H9 (cell line): Measurements from ENCODE around the gene PHAF1. TPM values are rescaled to one million over a fixed set of nuclear protein-coding genes. Genes with fewer than 3 reads are reported as not detected.
A peak's percentile ranks its signal among the peaks of the same experiment; 100 is the strongest.

Experiments used
- DNase-seq: peaks from one replicate; pipeline ENCODE4 v3.0.0-alpha.2; 2017
- H2AFZ ChIP-seq: one replicate; pipeline ENCODE4 v1.6.1; 2013; ENCODE audit warnings: mild to moderate bottlenecking, low read length, control low read depth, moderate library complexity
- H2AK5ac ChIP-seq: 2 replicates; pipeline ENCODE4 v1.6.1; 2013; ENCODE audit warnings: low read length, control low read depth, mixed read lengths; ENCODE audit not compliant: insufficient read length
- H2BK120ac ChIP-seq: one replicate; pipeline ENCODE4 v1.6.1; 2013; ENCODE audit warnings: low read depth, mild to moderate bottlenecking, low read length, control low read depth, inconsistent platforms; ENCODE audit not compliant: poor library complexity, severe bottlenecking
- H2BK12ac ChIP-seq: 2 replicates; pipeline ENCODE4 v1.6.1; 2013; ENCODE audit warnings: low read length, control low read depth, mixed read lengths, low read depth; ENCODE audit not compliant: insufficient read length
- H2BK15ac ChIP-seq: 2 replicates; pipeline ENCODE4 v1.6.1; 2013; ENCODE audit warnings: low read depth, low read length, control low read depth
- H2BK20ac ChIP-seq: one replicate; pipeline ENCODE4 v1.6.1; 2013; ENCODE audit warnings: low read depth, mild to moderate bottlenecking, low read length, control low read depth, inconsistent platforms; ENCODE audit not compliant: poor library complexity, severe bottlenecking
- H2BK5ac ChIP-seq: 2 replicates; pipeline ENCODE4 v1.6.1; 2013; ENCODE audit warnings: low read length, control low read depth, mixed read lengths; ENCODE audit not compliant: insufficient read length
- H3K14ac ChIP-seq: 2 replicates; pipeline ENCODE4 v1.6.1; 2013; ENCODE audit warnings: low read length, control low read depth; ENCODE audit not compliant: insufficient read depth
- H3K18ac ChIP-seq: 2 replicates; pipeline ENCODE4 v1.6.1; 2013; ENCODE audit warnings: low read depth, mild to moderate bottlenecking, mixed read lengths, low read length, control low read depth; ENCODE audit not compliant: insufficient read length
- H3K23ac ChIP-seq: 2 replicates; pipeline ENCODE4 v1.6.1; 2013; ENCODE audit warnings: low read length, control low read depth, mixed read lengths, low read depth; ENCODE audit not compliant: insufficient read length
- H3K23me2 ChIP-seq: 2 replicates; pipeline ENCODE4 v1.6.1; 2013; ENCODE audit warnings: low read depth, mild to moderate bottlenecking, mixed read lengths, low read length, control low read depth; ENCODE audit not compliant: insufficient read length, poor library complexity, severe bottlenecking
- H3K27ac ChIP-seq: 2 replicates; pipeline ENCODE4 v1.5.1; 2013; ENCODE audit warnings: low read length, control low read depth, mixed read lengths, low read depth; ENCODE audit not compliant: insufficient read length
- H3K27me3 ChIP-seq: 2 replicates; pipeline ENCODE4 v1.6.1; 2013; ENCODE audit warnings: low read length, control low read depth, inconsistent platforms; ENCODE audit not compliant: insufficient read depth
- H3K4ac ChIP-seq: 2 replicates; pipeline ENCODE4 v1.6.1; 2013; ENCODE audit warnings: low read depth, mild to moderate bottlenecking, control low read depth, inconsistent platforms, low read length, moderate library complexity
- H3K4me1 ChIP-seq: 2 replicates; pipeline ENCODE4 v1.6.1; 2013; ENCODE audit warnings: low read length, control low read depth, inconsistent platforms; ENCODE audit not compliant: insufficient read depth
- H3K4me2 ChIP-seq: 2 replicates; pipeline ENCODE4 v1.6.1; 2013; ENCODE audit warnings: low read length, control low read depth, mixed read lengths; ENCODE audit not compliant: insufficient read length, insufficient read depth
- H3K56ac ChIP-seq: 2 replicates; pipeline ENCODE4 v1.6.1; 2013; ENCODE audit warnings: low read depth, mild to moderate bottlenecking, mixed read lengths, low read length, control low read depth; ENCODE audit not compliant: insufficient read length
- H3K79me1 ChIP-seq: 2 replicates; pipeline ENCODE4 v1.6.1; 2013; ENCODE audit warnings: low read depth, mild to moderate bottlenecking, moderate library complexity, low read length, control low read depth, inconsistent platforms; ENCODE audit not compliant: insufficient read depth, poor library complexity, severe bottlenecking
- H3K79me2 ChIP-seq: 2 replicates; pipeline ENCODE4 v1.6.1; 2013; ENCODE audit warnings: low read length, control low read depth, inconsistent platforms; ENCODE audit not compliant: insufficient read depth
- H3K9ac ChIP-seq: 2 replicates; pipeline ENCODE4 v1.6.1; 2013; ENCODE audit warnings: low read length, control low read depth, mixed read lengths; ENCODE audit not compliant: insufficient read length; ENCODE audit errors: extremely low read depth
- H3K9me3 ChIP-seq: one replicate; pipeline ENCODE4 v1.6.1; 2013; ENCODE audit warnings: low read depth, low read length, inconsistent platforms; ENCODE audit not compliant: control insufficient read depth
- H3T11ph ChIP-seq: one replicate; pipeline ENCODE4 v1.6.1; 2013; ENCODE audit warnings: mild to moderate bottlenecking, low read length, control low read depth, inconsistent platforms
- H4K20me1 ChIP-seq: one replicate; pipeline ENCODE4 v1.6.1; 2013; ENCODE audit not compliant: control insufficient read depth, insufficient read length, insufficient read depth
- H4K5ac ChIP-seq: 2 replicates; pipeline ENCODE4 v1.6.1; 2013; ENCODE audit warnings: low read depth, mild to moderate bottlenecking, mixed read lengths, low read length, control low read depth; ENCODE audit not compliant: insufficient read length
- H4K8ac ChIP-seq: replicated peaks from 2 replicates; pipeline ENCODE4 v1.6.1; 2013; ENCODE audit warnings: low read length, control low read depth, mixed read lengths, low read depth; ENCODE audit not compliant: insufficient read length
- H4K91ac ChIP-seq: 2 replicates; pipeline ENCODE4 v1.6.1; 2013; ENCODE audit warnings: low read depth, mild to moderate bottlenecking, moderate library complexity, mixed read lengths, low read length, control low read depth; ENCODE audit not compliant: insufficient read length
- H3K27ac Mint-ChIP-seq, 3 experiments: 2 replicates in 2 of 3; 3 replicates in 1 of 3; pipeline ENCODE4 v1.8.0; 2020 to 2021; ENCODE audit warnings: mixed read lengths in 3 of 3, mild to moderate bottlenecking in 1 of 3, moderate library complexity in 1 of 3
- H3K27me3 Mint-ChIP-seq: 2 replicates; pipeline ENCODE4 v1.8.0; 2021; ENCODE audit warnings: low read depth, mild to moderate bottlenecking, moderate library complexity, mixed read lengths
- H3K36me3 Mint-ChIP-seq, 3 experiments: 2 replicates in 2 of 3; 3 replicates in 1 of 3; pipeline ENCODE4 v1.8.0; 2020 to 2021; ENCODE audit warnings: low read depth in 3 of 3, mixed read lengths in 3 of 3; ENCODE audit not compliant: insufficient read depth in 1 of 3
- H3K4me1 Mint-ChIP-seq, 2 experiments: 2 replicates each; pipeline ENCODE4 v1.8.0; 2020; ENCODE audit warnings: mixed read lengths in 2 of 2
- H3K4me3 Mint-ChIP-seq, 2 experiments: 2 replicates in 1 of 2; 3 replicates in 1 of 2; pipeline ENCODE4 v1.8.0; 2020 to 2021; ENCODE audit warnings: mild to moderate bottlenecking in 2 of 2, mixed read lengths in 2 of 2, moderate library complexity in 1 of 2
- H3K9me3 Mint-ChIP-seq, 2 experiments: 2 replicates in 1 of 2; 3 replicates in 1 of 2; pipeline ENCODE4 v1.8.0; 2020; ENCODE audit warnings: mild to moderate bottlenecking in 2 of 2, mixed read lengths in 2 of 2, moderate library complexity in 1 of 2
- CTCF ChIP-seq: fragments of 200-600 bp; sonication (generic); conservative IDR thresholded peaks from 3 replicates; pipeline ENCODE4 v1.8.0; 2021; ENCODE audit warnings: antibody characterized with exemption, mild to moderate bottlenecking
- WGBS: extraction: QIAGEN DNeasy Blood & Tissue Kit; methylation state at CpG from one replicate; pipeline ENCODE4 v1.1.7; 2013; ENCODE audit warnings: missing lambda C conversion rate, low lambda C conversion rate, mixed read lengths; ENCODE audit not compliant: insufficient read length; ENCODE audit errors: extremely low coverage; 5-methylcytosine and 5-hydroxymethylcytosine counted together
- total RNA-seq: library from RNA; stranded (reverse); gene quantifications from 2 replicates; pipeline ENCODE4 v1.2.1, GENCODE V29; 2021

PHAF1 gene
- total RNA-seq, 1 experiment from 2014 or later, result 18.8 TPM

GRCh38 chr16:67163164-67163998 lies 53.6 kb downstream of the PHAF1 start:
- WGBS, result no CpG with 5 or more reads among the region's 99 CpGs
- Histone ChIP-seq H2BK12ac (no peak overlapping the region), H3K9me3 (no peaks in the 10 kb centered on the region), H3K4me2 (peak overlapping the region; percentile 20), H3T11ph (no peak overlapping the region), H3K23me2 (peaks cover 14% of the 10 kb centered on the region), H3K9ac (no peak overlapping the region), H3K18ac (no peak overlapping the region), H2BK15ac (no peak overlapping the region), H4K91ac (no peak overlapping the region), H2BK120ac (no peak overlapping the region), H3K56ac (no peak overlapping the region), H4K5ac (no peak overlapping the region), H4K8ac (no peak overlapping the region), H3K4ac (no peak overlapping the region), H3K23ac (no peak overlapping the region), H4K20me1 (no peaks in the 10 kb centered on the region), H3K79me1 (no peaks in the 10 kb centered on the region), H3K27me3 (peaks cover 95% of the 10 kb centered on the region), H2AK5ac (no peak overlapping the region), H3K79me2 (no peaks in the 10 kb centered on the region), H3K14ac (no peak overlapping the region), H2AFZ (no peak overlapping the region), H3K27ac (no peak overlapping the region), H2BK20ac (no peak overlapping the region), H2BK5ac (no peak overlapping the region), H3K4me1 (no peaks in the 10 kb centered on the region)
- Mint-ChIP-seq H3K4me3 (peak overlapping the region; percentile 30 to 74), H3K27ac (no peak overlapping the region), H3K9me3 (peaks cover 3 to 5% of the 10 kb centered on the region in 2 experiments; a peak in 3 of 5 replicates), H3K36me3 (no peaks in the 10 kb centered on the region; a peak in 1 of 7 replicates), H3K4me1 (peaks cover 14 to 49% of the 10 kb centered on the region in 2 experiments), H3K27me3 (peaks cover 99% of the 10 kb centered on the region)
- no peak for DNase-seq
- no peak for TF ChIP-seq CTCF
